ENCODE measurements around the gene NSL1.
"Not testable (repeated sequence)": the region's sequence is repeated elsewhere in the genome, so short reads cannot be mapped to it uniquely, and the experiment has no call there.

NSL1 gene

GRCh38 chr1:212712451-212713303 lies 78.9 kb downstream of the NSL1 start:
- H3K27me3 ChIP-seq (ENCODE audit: control insufficient read depth in 2 of 2, insufficient read depth in 2 of 2, low read length in 2 of 2), result peaks cover 7 to 9% of the 10 kb centered on the region in 2 donors
- no peaks in the 10 kb centered on the region for H3K4me1 ChIP-seq (ENCODE audit: control insufficient read depth in 2 of 2, insufficient read depth in 2 of 2, low read length in 2 of 2)
- no peak overlapping the region for H3K27ac ChIP-seq (ENCODE audit: low read depth in 2 of 2, low read length in 2 of 2)
- H3K9me3 ChIP-seq (ENCODE audit: control insufficient read depth in 2 of 2, low read length in 2 of 2), result no peaks in the 10 kb centered on the region
- H3K36me3 ChIP-seq (ENCODE audit: control insufficient read depth in 2 of 2, insufficient read depth in 2 of 2, low read length in 2 of 2), result no peaks in the 10 kb centered on the region
- no peak overlapping the region for H3K4me3 ChIP-seq (ENCODE audit: low read length in 2 of 2)
- no peak overlapping the region for H3K9ac ChIP-seq (ENCODE audit: low read depth in 1 of 2, low read length in 2 of 2)

- not testable (repeated sequence) for H3K36me3 ChIP-seq (ENCODE audit: control insufficient read depth in 2 of 2, insufficient read depth in 2 of 2, low read length in 2 of 2); H3K4me3 ChIP-seq (ENCODE audit: low read length in 2 of 2); H3K9ac ChIP-seq (ENCODE audit: low read depth in 1 of 2, low read length in 2 of 2); H3K4me1 ChIP-seq (ENCODE audit: control insufficient read depth in 2 of 2, insufficient read depth in 2 of 2, low read length in 2 of 2); H3K27ac ChIP-seq (ENCODE audit: low read depth in 2 of 2, low read length in 2 of 2); H3K9me3 ChIP-seq (ENCODE audit: control insufficient read depth in 2 of 2, low read length in 2 of 2)
- H3K27me3 ChIP-seq (ENCODE audit: control insufficient read depth in 2 of 2, insufficient read depth in 2 of 2, low read length in 2 of 2), result peaks cover 7 to 12% of the 10 kb centered on the region in 2 donors
Measured at GRCh38 chr1:212711974-212712373, 79.6 kb downstream of the NSL1 start.

GRCh38 chr1:212710566-212710965 lies 81.0 kb downstream of the NSL1 start:
- no peaks in the 10 kb centered on the region for H3K36me3 ChIP-seq (ENCODE audit: control insufficient read depth in 2 of 2, insufficient read depth in 2 of 2, low read length in 2 of 2)
- peaks cover 7 to 16% of the 10 kb centered on the region in 2 donors for H3K27me3 ChIP-seq (ENCODE audit: control insufficient read depth in 2 of 2, insufficient read depth in 2 of 2, low read length in 2 of 2)
- H3K27ac ChIP-seq (ENCODE audit: low read depth in 2 of 2, low read length in 2 of 2), result no peak overlapping the region
- no peaks in the 10 kb centered on the region for H3K4me1 ChIP-seq (ENCODE audit: control insufficient read depth in 2 of 2, insufficient read depth in 2 of 2, low read length in 2 of 2)
- H3K4me3 ChIP-seq (ENCODE audit: low read length in 2 of 2), result no peak overlapping the region
- no peaks in the 10 kb centered on the region for H3K9me3 ChIP-seq (ENCODE audit: control insufficient read depth in 2 of 2, low read length in 2 of 2)
- H3K9ac ChIP-seq (ENCODE audit: low read depth in 1 of 2, low read length in 2 of 2), result no peak overlapping the region

GRCh38 chr1:212703991-212704564 lies 87.5 kb downstream of the NSL1 start:
- peaks cover 6 to 45% of the 10 kb centered on the region in 2 donors for H3K27me3 ChIP-seq (ENCODE audit: control insufficient read depth in 2 of 2, insufficient read depth in 2 of 2, low read length in 2 of 2)

GRCh38 chr1:212702672-212703071 lies 88.9 kb downstream of the NSL1 start:
- Histone ChIP-seq H3K4me3 (ENCODE audit: low read length in 2 of 2) (no peak overlapping the region), H3K36me3 (ENCODE audit: control insufficient read depth in 2 of 2, insufficient read depth in 2 of 2, low read length in 2 of 2) (no peaks in the 10 kb centered on the region), H3K9ac (ENCODE audit: low read depth in 1 of 2, low read length in 2 of 2) (no peak overlapping the region), H3K4me1 (ENCODE audit: control insufficient read depth in 2 of 2, insufficient read depth in 2 of 2, low read length in 2 of 2) (peaks cover 10 to 15% of the 10 kb centered on the region in 2 donors), H3K27me3 (ENCODE audit: control insufficient read depth in 2 of 2, insufficient read depth in 2 of 2, low read length in 2 of 2) (peaks cover 9 to 54% of the 10 kb centered on the region in 2 donors), H3K9me3 (ENCODE audit: control insufficient read depth in 2 of 2, low read length in 2 of 2) (no peaks in the 10 kb centered on the region), H3K27ac (ENCODE audit: low read depth in 2 of 2, low read length in 2 of 2) (no peak overlapping the region)

More at GRCh38 chr1:212703991-212704564, 87.5 kb downstream of the NSL1 start:
- Histone ChIP-seq H3K9ac (ENCODE audit: low read depth in 1 of 2, low read length in 2 of 2) (no peak overlapping the region), H3K9me3 (ENCODE audit: control insufficient read depth in 2 of 2, low read length in 2 of 2) (no peaks in the 10 kb centered on the region), H3K27ac (ENCODE audit: low read depth in 2 of 2, low read length in 2 of 2) (no peak overlapping the region), H3K36me3 (ENCODE audit: control insufficient read depth in 2 of 2, insufficient read depth in 2 of 2, low read length in 2 of 2) (no peaks in the 10 kb centered on the region), H3K4me3 (ENCODE audit: low read length in 2 of 2) (no peak overlapping the region), H3K4me1 (ENCODE audit: control insufficient read depth in 2 of 2, insufficient read depth in 2 of 2, low read length in 2 of 2) (peaks cover 3 to 6% of the 10 kb centered on the region in 2 donors)

- Histone ChIP-seq H3K4me1 (ENCODE audit: control insufficient read depth in 2 of 2, insufficient read depth in 2 of 2, low read length in 2 of 2) (peaks cover 10 to 15% of the 10 kb centered on the region in 2 donors), H3K27me3 (ENCODE audit: control insufficient read depth in 2 of 2, insufficient read depth in 2 of 2, low read length in 2 of 2) (peaks cover 14 to 58% of the 10 kb centered on the region in 2 donors), H3K36me3 (ENCODE audit: control insufficient read depth in 2 of 2, insufficient read depth in 2 of 2, low read length in 2 of 2) (no peaks in the 10 kb centered on the region), H3K27ac (ENCODE audit: low read depth in 2 of 2, low read length in 2 of 2) (no peak overlapping the region), H3K9ac (ENCODE audit: low read depth in 1 of 2, low read length in 2 of 2) (no peak overlapping the region), H3K4me3 (ENCODE audit: low read length in 2 of 2) (no peak overlapping the region), H3K9me3 (ENCODE audit: control insufficient read depth in 2 of 2, low read length in 2 of 2) (no peaks in the 10 kb centered on the region)
Measured at GRCh38 chr1:212701910-212702309, 89.7 kb downstream of the NSL1 start.

GRCh38 chr1:212700892-212701819 lies 90.4 kb downstream of the NSL1 start:
- H3K4me1 ChIP-seq (ENCODE audit: control insufficient read depth in 2 of 2, insufficient read depth in 2 of 2, low read length in 2 of 2), result peaks cover 10 to 15% of the 10 kb centered on the region in 2 donors
- H3K27me3 ChIP-seq (ENCODE audit: control insufficient read depth in 2 of 2, insufficient read depth in 2 of 2, low read length in 2 of 2), result peaks cover 22 to 63% of the 10 kb centered on the region in 2 donors
- H3K9me3 ChIP-seq (ENCODE audit: control insufficient read depth in 2 of 2, low read length in 2 of 2), result no peaks in the 10 kb centered on the region
- peak overlapping the region in 1 of 2 donors; percentile 38 for H3K27ac ChIP-seq (ENCODE audit: low read depth in 2 of 2, low read length in 2 of 2)
- H3K36me3 ChIP-seq (ENCODE audit: control insufficient read depth in 2 of 2, insufficient read depth in 2 of 2, low read length in 2 of 2), result no peaks in the 10 kb centered on the region
- H3K4me3 ChIP-seq (ENCODE audit: low read length in 2 of 2), result peak overlapping the region; percentile 18 to 65
- peak overlapping the region in 1 of 2 donors; percentile 20 for H3K9ac ChIP-seq (ENCODE audit: low read depth in 1 of 2, low read length in 2 of 2)

- no peaks in the 10 kb centered on the region for H3K36me3 ChIP-seq (ENCODE audit: control insufficient read depth in 2 of 2, insufficient read depth in 2 of 2, low read length in 2 of 2)
- peaks cover 27 to 68% of the 10 kb centered on the region in 2 donors for H3K27me3 ChIP-seq (ENCODE audit: control insufficient read depth in 2 of 2, insufficient read depth in 2 of 2, low read length in 2 of 2)
- H3K9ac ChIP-seq (ENCODE audit: low read depth in 1 of 2, low read length in 2 of 2), result peak overlapping the region; percentile 20 to 39
- H3K27ac ChIP-seq (ENCODE audit: low read depth in 2 of 2, low read length in 2 of 2), result peak overlapping the region in 1 of 2 donors; percentile 38
- peaks cover 10 to 15% of the 10 kb centered on the region in 2 donors for H3K4me1 ChIP-seq (ENCODE audit: control insufficient read depth in 2 of 2, insufficient read depth in 2 of 2, low read length in 2 of 2)
- H3K9me3 ChIP-seq (ENCODE audit: control insufficient read depth in 2 of 2, low read length in 2 of 2), result no peaks in the 10 kb centered on the region
- H3K4me3 ChIP-seq (ENCODE audit: low read length in 2 of 2), result peak overlapping the region; percentile 18 to 65
Measured at GRCh38 chr1:212700223-212700891, 91.2 kb downstream of the NSL1 start.

- H3K9me3 ChIP-seq (ENCODE audit: control insufficient read depth in 2 of 2, low read length in 2 of 2), result no peaks in the 10 kb centered on the region
Measured at GRCh38 chr1:212699625-212700222, 91.9 kb downstream of the NSL1 start, which contains the start of gene BATF3. BATF3 (minus strand) TSS chr1:212699840; CDS start chr1:212699762, 78 bp downstream.

More at GRCh38 chr1:212699625-212700222, 91.9 kb downstream of the NSL1 start, which contains the start of gene BATF3:
- Histone ChIP-seq H3K27me3 (ENCODE audit: control insufficient read depth in 2 of 2, insufficient read depth in 2 of 2, low read length in 2 of 2) (peaks cover 30 to 68% of the 10 kb centered on the region in 2 donors), H3K9ac (ENCODE audit: low read depth in 1 of 2, low read length in 2 of 2) (peak within 1 kb of the TSS; percentile 20 to 39), H3K4me3 (ENCODE audit: low read length in 2 of 2) (peak within 1 kb of the TSS; percentile 66 to 71), H3K27ac (ENCODE audit: low read depth in 2 of 2, low read length in 2 of 2) (peak within 1 kb of the TSS in 1 of 2 donors; percentile 38), H3K4me1 (ENCODE audit: control insufficient read depth in 2 of 2, insufficient read depth in 2 of 2, low read length in 2 of 2) (peaks cover 10 to 15% of the 10 kb centered on the region in 2 donors), H3K36me3 (ENCODE audit: control insufficient read depth in 2 of 2, insufficient read depth in 2 of 2, low read length in 2 of 2) (no peaks in the 10 kb centered on the region)

Measured in mucosa of rectum (tissue), 2 donors.